Heart left ventricle (tissue), 16 donors: ENCODE results near the gene KLK14. TPM values are rescaled to one million over a fixed set of nuclear protein-coding genes. Genes with fewer than 3 reads are reported as not detected.

Experiments
- ATAC-seq, 4 donors: fragments of 200-7000 bp; cut with Tn5 transposase; one replicate each; pipeline ENCODE4 v1.9.1; 2020 to 2022; ENCODE audit warnings: moderate library complexity in 4 of 4, mild to moderate bottlenecking in 3 of 4, moderate number of reproducible peaks in 1 of 4
- DNase-seq, 5 donors: peaks; one replicate each; pipeline ENCODE4 v3.0.0-alpha.2; 2020
- H3K27ac ChIP-seq, 12 donors: fragments of 200-600 bp; sonication (generic) in 4 of 12; one replicate each; pipeline versions ENCODE4 v1.5.0 to v1.8.0; 2016 to 2022; ENCODE audit warnings: mild to moderate bottlenecking in 2 of 12
- H3K27me3 ChIP-seq, 9 donors: fragments of 200-600 bp; sonication (generic) in 2 of 9; one replicate each; pipeline versions ENCODE4 v1.5.1 to v1.8.0; 2016 to 2022; ENCODE audit warnings: mild to moderate bottlenecking in 3 of 9
- H3K36me3 ChIP-seq, 9 donors: fragments of 200-600 bp; sonication (generic) in 2 of 9; one replicate each; pipeline versions ENCODE4 v1.5.0 to v1.8.0; 2018 to 2022; ENCODE audit warnings: mild to moderate bottlenecking in 2 of 9
- H3K4me1 ChIP-seq, 12 donors: fragments of 200-600 bp; sonication (generic) in 4 of 12; one replicate each; pipeline versions ENCODE4 v1.5.0 to v1.8.0; 2016 to 2022; ENCODE audit warnings: mild to moderate bottlenecking in 3 of 12
- H3K4me3 ChIP-seq, 12 donors: fragments of 200-600 bp; sonication (generic) in 4 of 12; one replicate each; pipeline versions ENCODE4 v1.5.0 to v1.8.0; 2017 to 2022; ENCODE audit warnings: mild to moderate bottlenecking in 9 of 12, moderate library complexity in 4 of 12
- H3K9me3 ChIP-seq, 12 donors: fragments of 200-600 bp; sonication (generic) in 4 of 12; one replicate each; pipeline versions ENCODE4 v1.5.0 to v1.8.0; 2016 to 2022; ENCODE audit warnings: mild to moderate bottlenecking in 1 of 12
- POLR2A ChIP-seq, 2 donors: fragments of 450-650 bp; IDR thresholded peaks; one replicate each; pipeline ENCODE4 v1.6.1; 2017; ENCODE audit warnings: antibody characterized with exemption in 2 of 2, mild to moderate bottlenecking in 2 of 2, moderate library complexity in 2 of 2
- WGBS, 4 donors: extraction: QIAGEN DNeasy Blood & Tissue Kit in 2 of 4; methylation state at CpG; one replicate each; pipeline versions ENCODE4 v1.1.5 to v1.1.7; 2013 to 2018; 5-methylcytosine and 5-hydroxymethylcytosine counted together
- intact Hi-C, 10 donors: fragments of 100-400 bp; cut with DNase I; formaldehyde crosslinking; loops; one replicate each; pipeline versions ENCODE4 v1.11.1 to v1.14.2; 2022
- polyA plus RNA-seq, 2 donors: library from polyadenylated mRNA; stranded (reverse); fragments of 200-250 nt; gene quantifications; one replicate each; pipeline ENCODE4 v1.2.3, GENCODE V29; 2013
- total RNA-seq, 9 donors: library from RNA; depleted of rRNA in 2 of 9; stranded (reverse); fragments of >200 nt in 2 of 9; fragmentation: NEBNext Ultra II Directional in 3 of 9; extraction: Animal tissue kit (Norgen Biotek cat#: 25700) in 3 of 9; gene quantifications; one replicate each; pipeline versions ENCODE4 v1.1.0 to v1.2.4, GENCODE V29; 2016 to 2023
- TF ChIP-seq, protein P1 (sequence below), 12 donors: fragments of 200-600 bp; sonication (generic) in 4 of 12; IDR thresholded peaks; one replicate each; pipeline versions ENCODE4 v1.5.0 to v1.8.0; 2018 to 2022; ENCODE audit warnings: antibody characterized with exemption in 12 of 12, mild to moderate bottlenecking in 5 of 12
- donor health status: ischemic (EF 13 %, LVEDD 7.1; RV severe dilation, severe dysfunction).
- donor health status: healthy with polysubstance abuse.
- donor health status: DM: no; HTN: yes; CAD: no.
- donor health status: DM: no; HTN: no; CAD: no.
- donor health status: ischemic (EF 25% LVEDD 6.9; RV normal size, moderate dysfunction).
- donor health status: ischemic (EF 25% LVEDD 5.7; RV mildly dilated, moderate dysfunction).
- donor health status: healthy.
- donor health status: DM: yes; HTN: yes; CAD: no.
- donor health status: ischemic (EF 35%, LVEDD 5.7; RV mildly dilated, moderate dysfunction).
- donor health status: nonischemic (EF 11% LVEDD 7.7; RV severe dilation, severe dysfunction).
- donor health status: DM: yes; HTN: yes; CAD: no.
- donor health status: PGD.
- donor health status: ischemic (EF 29% LVEDD 5.4; RV normal size, mild dysfunction).
- donor health status: nonischemic (EF 23%, LVEDD 6.1; RV moderate dilation, normal function).

KLK14 gene
- total and polyA plus RNA-seq, 11 donors, result 0.17 to 0.64 (median 0.33) TPM; not detected in 4

GRCh38 chr19:51124729-51125128 lies 42.0 kb upstream of the KLK14 start, which contains the start of gene SIGLEC9:
SIGLEC9 (plus strand) TSS chr19:51124906; CDS start chr19:51124975, 69 bp downstream.
- Histone ChIP-seq H3K27me3 (peaks cover 0 to 27% (median 0%) of the 10 kb centered on the region in 9 donors), H3K4me1 (peaks cover 0 to 88% (median 0%) of the 10 kb centered on the region in 12 donors), H3K36me3 (peaks cover 0 to 6% (median 0%) of the 10 kb centered on the region in 9 donors), H3K9me3 (no peaks in the 10 kb centered on the region), H3K4me3 (peak within 1 kb of the TSS in 9 of 12 donors; percentile 5 to 60 (median 24)), H3K27ac (peak within 1 kb of the TSS in 11 of 12 donors; percentile 4 to 95 (median 35))
- TF ChIP-seq, protein P1, sequence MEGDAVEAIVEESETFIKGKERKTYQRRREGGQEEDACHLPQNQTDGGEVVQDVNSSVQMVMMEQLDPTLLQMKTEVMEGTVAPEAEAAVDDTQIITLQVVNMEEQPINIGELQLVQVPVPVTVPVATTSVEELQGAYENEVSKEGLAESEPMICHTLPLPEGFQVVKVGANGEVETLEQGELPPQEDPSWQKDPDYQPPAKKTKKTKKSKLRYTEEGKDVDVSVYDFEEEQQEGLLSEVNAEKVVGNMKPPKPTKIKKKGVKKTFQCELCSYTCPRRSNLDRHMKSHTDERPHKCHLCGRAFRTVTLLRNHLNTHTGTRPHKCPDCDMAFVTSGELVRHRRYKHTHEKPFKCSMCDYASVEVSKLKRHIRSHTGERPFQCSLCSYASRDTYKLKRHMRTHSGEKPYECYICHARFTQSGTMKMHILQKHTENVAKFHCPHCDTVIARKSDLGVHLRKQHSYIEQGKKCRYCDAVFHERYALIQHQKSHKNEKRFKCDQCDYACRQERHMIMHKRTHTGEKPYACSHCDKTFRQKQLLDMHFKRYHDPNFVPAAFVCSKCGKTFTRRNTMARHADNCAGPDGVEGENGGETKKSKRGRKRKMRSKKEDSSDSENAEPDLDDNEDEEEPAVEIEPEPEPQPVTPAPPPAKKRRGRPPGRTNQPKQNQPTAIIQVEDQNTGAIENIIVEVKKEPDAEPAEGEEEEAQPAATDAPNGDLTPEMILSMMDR (IDR thresholded peaks at IDR 0.05), result no peak
- peak in 1 of 2 donors; percentile 33 for TF ChIP-seq POLR2A (IDR thresholded peaks at IDR 0.05)
- ATAC-seq, result peak; percentile 18 to 64 (median 48)
- 56 to 68% (median 61%) methylated on average over 7 to 14 of the region's 14 CpGs for WGBS, 4 donors
- intact Hi-C loops, result no loop called here
- DNase-seq, result peak; percentile 45 to 84 (median 67)

DNA sequence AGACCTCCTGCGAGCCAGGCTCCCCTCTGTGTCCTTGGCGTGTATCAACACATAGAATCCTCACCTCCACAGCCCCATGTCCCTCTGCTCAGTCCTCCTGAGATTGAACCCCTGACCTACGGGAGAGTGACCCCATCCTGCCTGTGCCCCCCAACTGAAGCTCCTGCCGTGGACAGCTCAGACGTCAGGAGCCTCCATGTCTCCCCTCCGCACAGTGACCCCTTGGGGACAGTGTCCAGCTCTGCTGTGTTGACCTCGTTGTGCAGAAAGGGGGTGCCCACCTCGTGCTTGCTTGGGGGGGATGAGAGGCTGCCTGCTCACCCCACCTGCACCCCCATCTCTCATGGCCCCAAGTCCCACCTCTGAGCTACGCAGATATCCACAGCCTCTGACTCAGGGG lies 41.5 kb upstream of the KLK14 start:
- WGBS, 4 donors, result 77 to 86% (median 80%) methylated on average over 8 to 9 of the region's 9 CpGs
- peaks cover 0 to 27% (median 0%) of the 10 kb centered on the region in 9 donors for H3K27me3 ChIP-seq
- TF ChIP-seq POLR2A (IDR thresholded peaks at IDR 0.05), result no peak
- TF ChIP-seq, protein P1 (IDR thresholded peaks at IDR 0.05), result no peak
- no peak for DNase-seq
- peaks cover 0 to 6% (median 0%) of the 10 kb centered on the region in 9 donors for H3K36me3 ChIP-seq
- peak overlapping the region in 6 of 12 donors; percentile 3 to 95 (median 34) for H3K27ac ChIP-seq
- peak overlapping the region in 1 of 12 donors; percentile 43 for H3K4me3 ChIP-seq
- H3K9me3 ChIP-seq, result no peaks in the 10 kb centered on the region
- no peak for ATAC-seq
- intact Hi-C loops, result no loop called here
- peaks cover 0 to 88% (median 0%) of the 10 kb centered on the region in 12 donors for H3K4me1 ChIP-seq

DNA sequence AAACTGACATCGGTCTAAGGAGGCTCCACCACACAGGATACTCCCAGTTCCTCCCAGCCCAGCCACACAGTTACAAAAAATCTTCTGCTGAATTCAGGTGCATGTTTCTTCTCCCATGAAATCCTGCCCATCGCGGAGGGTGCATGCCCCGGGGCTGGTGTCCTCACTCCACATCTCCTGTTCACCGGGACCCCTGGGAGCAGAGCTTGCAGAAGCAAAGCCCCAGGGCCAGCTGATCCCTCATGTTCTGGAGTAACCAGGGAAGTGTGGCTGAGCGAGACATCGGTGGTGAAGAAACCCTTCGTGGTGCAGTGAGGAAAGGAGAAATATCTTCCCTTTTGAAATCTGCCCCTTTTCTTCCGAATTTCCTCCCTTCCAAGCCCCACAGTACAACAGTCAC lies 41.1 kb upstream of the KLK14 start:
- peaks cover 0 to 85% (median 0%) of the 10 kb centered on the region in 12 donors for H3K4me1 ChIP-seq
- H3K27ac ChIP-seq, result peak overlapping the region in 3 of 12 donors; percentile 19 to 95 (median 24)
- WGBS, 4 donors, result 68 to 77% (median 69%) methylated on average over 9 of the region's 9 CpGs
- peaks cover 0 to 27% (median 0%) of the 10 kb centered on the region in 9 donors for H3K27me3 ChIP-seq
- H3K4me3 ChIP-seq, result peak overlapping the region in 1 of 12 donors; percentile 43
- ATAC-seq, result no peak
- intact Hi-C loops, result no loop called here
- no peak for DNase-seq
- no peaks in the 10 kb centered on the region for H3K9me3 ChIP-seq
- H3K36me3 ChIP-seq, result peaks cover 0 to 6% (median 0%) of the 10 kb centered on the region in 9 donors
- TF ChIP-seq, protein P1 (IDR thresholded peaks at IDR 0.05), result no peak
- TF ChIP-seq POLR2A (IDR thresholded peaks at IDR 0.05), result no peak

DNA sequence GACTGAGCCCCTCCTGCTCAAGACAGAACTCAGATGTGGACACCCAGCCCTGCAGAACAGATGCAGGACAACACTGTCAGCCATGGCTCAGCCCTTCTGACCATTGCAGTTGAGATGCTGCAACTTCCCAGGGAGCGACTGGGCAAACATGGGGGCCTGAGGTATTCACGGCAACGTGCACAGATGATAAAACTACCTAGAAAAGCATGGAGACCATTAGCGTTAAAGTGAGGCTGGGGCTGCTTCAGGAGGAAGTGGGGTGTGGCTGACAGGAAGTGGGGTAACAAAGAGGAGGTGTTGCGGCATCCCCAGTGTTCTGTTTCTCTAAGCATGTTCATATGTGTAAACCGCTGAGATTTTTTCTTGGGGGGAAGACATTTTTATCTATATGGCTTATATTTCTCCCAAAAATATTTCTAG lies 40.7 kb upstream of the KLK14 start:
- peak in 2 of 4 donors; percentile 14 to 30 for ATAC-seq
- peak overlapping the region in 6 of 12 donors; percentile 3 to 95 (median 35) for H3K27ac ChIP-seq
- peak in 1 of 5 donors; percentile 52 for DNase-seq
- H3K4me1 ChIP-seq, result peaks cover 0 to 81% (median 0%) of the 10 kb centered on the region in 12 donors
- H3K9me3 ChIP-seq, result no peaks in the 10 kb centered on the region
- TF ChIP-seq, protein P1 (IDR thresholded peaks at IDR 0.05), result no peak
- no peak for TF ChIP-seq POLR2A (IDR thresholded peaks at IDR 0.05)
- H3K36me3 ChIP-seq, result peaks cover 0 to 5% (median 0%) of the 10 kb centered on the region in 9 donors
- WGBS, 4 donors, result 55 to 70% (median 64%) methylated on average over 6 of the region's 6 CpGs
- peaks cover 0 to 27% (median 0%) of the 10 kb centered on the region in 9 donors for H3K27me3 ChIP-seq
- H3K4me3 ChIP-seq, result peak overlapping the region in 1 of 12 donors; percentile 43
- intact Hi-C loops, result no loop called here
